GM12878 (cell line): ENCODE data around the gene CPNE4. TPM values are rescaled to one million over a fixed set of nuclear protein-coding genes. Genes with fewer than 3 reads are reported as not detected.

ENCODE experiments used
- ASH2L ChIP-seq: fragments of 300-600, 200-600 bp; sonication (generic); IDR thresholded peaks from 2 replicates; pipeline ENCODE4 v1.6.1; 2017; ENCODE audit warnings: low read depth, mild to moderate bottlenecking, borderline replicate concordance
- CEBPZ ChIP-seq: fragments of 150-350 bp; IDR thresholded peaks from 2 replicates; pipeline ENCODE4 v1.6.1; 2016; ENCODE audit warnings: low read depth, low read length
- POLR2AphosphoS5 ChIP-seq: IDR thresholded peaks from 2 replicates; pipeline ENCODE4 v1.6.1; 2011; ENCODE audit warnings: mild to moderate bottlenecking, low read length, inconsistent platforms
- RB1 ChIP-seq: fragments of 450-650 bp; formaldehyde crosslinking; IDR thresholded peaks from 2 replicates; pipeline ENCODE4 v1.6.1; 2017; ENCODE audit warnings: mild to moderate bottlenecking, borderline replicate concordance
- polyA plus RNA-seq, 11 experiments: library from polyadenylated mRNA; depleted of rRNA in 4 of 11; unstranded in 6 of 11; stranded (reverse) in 5 of 11; fragments of >200 nt; fragmentation: Nextera tagmentation in 4 of 11; fragmentation: Illumina TruSeq in 1 of 11; extraction: Ambion mirVana in 4 of 11; extraction: Trizol in 1 of 11; gene quantifications; 1 replicate in 1 of 11; 2 replicates in 10 of 11; pipeline versions ENCODE4 v1.2.1 to v1.2.3, GENCODE V29; 2011 to 2016; ENCODE audit warnings: inconsistent platforms in 2 of 11, missing spikeins in 2 of 11, low read depth in 1 of 11
- total RNA-seq, 4 experiments: library from RNA; depleted of rRNA in 3 of 4; stranded (reverse); fragments of >200 nt in 3 of 4; fragmentation: Illumina TruSeq in 1 of 4; extraction: Trizol in 1 of 4; gene quantifications; 2 replicates each; pipeline versions ENCODE4 v1.2.1 to v1.2.3, GENCODE V29; 2013 to 2021
- TF ChIP-seq, protein P1 (sequence below): IDR thresholded peaks from 2 replicates; pipeline ENCODE4 v1.6.1; 2011; ENCODE audit warnings: borderline replicate concordance, low read depth, mild to moderate bottlenecking, moderate library complexity, mixed read lengths, low read length; ENCODE audit not compliant: insufficient read depth; ENCODE audit errors: extremely low read length
- TF ChIP-seq, protein P2 (sequence below): fragments of 450-650 bp; IDR thresholded peaks from 2 replicates; pipeline ENCODE4 v1.6.1; 2017; ENCODE audit warnings: mild to moderate bottlenecking, moderate library complexity
- TF ChIP-seq, protein P3 (sequence below): IDR thresholded peaks from 2 replicates; pipeline ENCODE4 v1.6.1; 2011; ENCODE audit warnings: mild to moderate bottlenecking, low read depth, low read length, moderate library complexity; ENCODE audit not compliant: insufficient replicate concordance

Gene CPNE4
- total and polyA plus RNA-seq, 10 of the 15 experiments (the other 5 are each of a cell fraction or from before 2014, with no cell fraction given): 0.17 to 1.9 (median 0.48) TPM; not detected in 1

DNA sequence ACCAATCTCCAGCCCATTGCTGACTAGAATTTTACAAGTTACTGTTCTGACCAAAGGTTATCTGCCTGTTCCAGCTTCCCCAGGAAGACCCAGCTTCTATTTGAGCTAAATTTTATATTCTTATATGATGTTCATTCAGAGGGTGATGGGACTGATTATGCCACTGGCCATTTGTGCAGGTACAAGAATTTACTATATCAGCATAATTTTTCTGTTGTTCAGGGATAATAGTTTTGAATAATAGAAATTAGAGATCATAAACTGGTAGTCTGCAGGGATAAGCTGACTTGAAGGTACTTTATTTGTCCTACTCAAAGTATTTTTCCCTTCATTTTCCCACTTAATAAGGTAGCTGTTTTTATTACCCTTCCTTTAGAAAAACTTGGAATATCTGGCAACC is 309.4 kb downstream of the CPNE4 start (continued):
- TF ChIP-seq CEBPZ (no peak), RB1 (no peak), POLR2AphosphoS5 (no peak), ASH2L (no peak)
- TF ChIP-seq, protein P1, sequence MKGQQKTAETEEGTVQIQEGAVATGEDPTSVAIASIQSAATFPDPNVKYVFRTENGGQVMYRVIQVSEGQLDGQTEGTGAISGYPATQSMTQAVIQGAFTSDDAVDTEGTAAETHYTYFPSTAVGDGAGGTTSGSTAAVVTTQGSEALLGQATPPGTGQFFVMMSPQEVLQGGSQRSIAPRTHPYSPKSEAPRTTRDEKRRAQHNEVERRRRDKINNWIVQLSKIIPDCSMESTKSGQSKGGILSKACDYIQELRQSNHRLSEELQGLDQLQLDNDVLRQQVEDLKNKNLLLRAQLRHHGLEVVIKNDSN: no peak
- TF ChIP-seq, protein P2, sequence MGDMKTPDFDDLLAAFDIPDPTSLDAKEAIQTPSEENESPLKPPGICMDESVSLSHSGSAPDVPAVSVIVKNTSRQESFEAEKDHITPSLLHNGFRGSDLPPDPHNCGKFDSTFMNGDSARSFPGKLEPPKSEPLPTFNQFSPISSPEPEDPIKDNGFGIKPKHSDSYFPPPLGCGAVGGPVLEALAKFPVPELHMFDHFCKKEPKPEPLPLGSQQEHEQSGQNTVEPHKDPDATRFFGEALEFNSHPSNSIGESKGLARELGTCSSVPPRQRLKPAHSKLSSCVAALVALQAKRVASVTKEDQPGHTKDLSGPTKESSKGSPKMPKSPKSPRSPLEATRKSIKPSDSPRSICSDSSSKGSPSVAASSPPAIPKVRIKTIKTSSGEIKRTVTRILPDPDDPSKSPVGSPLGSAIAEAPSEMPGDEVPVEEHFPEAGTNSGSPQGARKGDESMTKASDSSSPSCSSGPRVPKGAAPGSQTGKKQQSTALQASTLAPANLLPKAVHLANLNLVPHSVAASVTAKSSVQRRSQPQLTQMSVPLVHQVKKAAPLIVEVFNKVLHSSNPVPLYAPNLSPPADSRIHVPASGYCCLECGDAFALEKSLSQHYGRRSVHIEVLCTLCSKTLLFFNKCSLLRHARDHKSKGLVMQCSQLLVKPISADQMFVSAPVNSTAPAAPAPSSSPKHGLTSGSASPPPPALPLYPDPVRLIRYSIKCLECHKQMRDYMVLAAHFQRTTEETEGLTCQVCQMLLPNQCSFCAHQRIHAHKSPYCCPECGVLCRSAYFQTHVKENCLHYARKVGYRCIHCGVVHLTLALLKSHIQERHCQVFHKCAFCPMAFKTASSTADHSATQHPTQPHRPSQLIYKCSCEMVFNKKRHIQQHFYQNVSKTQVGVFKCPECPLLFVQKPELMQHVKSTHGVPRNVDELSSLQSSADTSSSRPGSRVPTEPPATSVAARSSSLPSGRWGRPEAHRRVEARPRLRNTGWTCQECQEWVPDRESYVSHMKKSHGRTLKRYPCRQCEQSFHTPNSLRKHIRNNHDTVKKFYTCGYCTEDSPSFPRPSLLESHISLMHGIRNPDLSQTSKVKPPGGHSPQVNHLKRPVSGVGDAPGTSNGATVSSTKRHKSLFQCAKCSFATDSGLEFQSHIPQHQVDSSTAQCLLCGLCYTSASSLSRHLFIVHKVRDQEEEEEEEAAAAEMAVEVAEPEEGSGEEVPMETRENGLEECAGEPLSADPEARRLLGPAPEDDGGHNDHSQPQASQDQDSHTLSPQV: no peak
- TF ChIP-seq, protein P3, sequence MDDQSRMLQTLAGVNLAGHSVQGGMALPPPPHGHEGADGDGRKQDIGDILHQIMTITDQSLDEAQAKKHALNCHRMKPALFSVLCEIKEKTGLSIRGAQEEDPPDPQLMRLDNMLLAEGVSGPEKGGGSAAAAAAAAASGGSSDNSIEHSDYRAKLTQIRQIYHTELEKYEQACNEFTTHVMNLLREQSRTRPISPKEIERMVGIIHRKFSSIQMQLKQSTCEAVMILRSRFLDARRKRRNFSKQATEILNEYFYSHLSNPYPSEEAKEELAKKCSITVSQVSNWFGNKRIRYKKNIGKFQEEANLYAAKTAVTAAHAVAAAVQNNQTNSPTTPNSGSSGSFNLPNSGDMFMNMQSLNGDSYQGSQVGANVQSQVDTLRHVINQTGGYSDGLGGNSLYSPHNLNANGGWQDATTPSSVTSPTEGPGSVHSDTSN: no peak
